GM12878 (cell line): ENCODE results near the gene PEX26. TPM values are rescaled to one million over a fixed set of nuclear protein-coding genes. Genes with fewer than 3 reads are reported as not detected.

Experiments used
- ATAC-seq: fragments of 200-7000 bp; cut with Tn5 transposase; 3 replicates; pipeline ENCODE4 v1.9.1; 2020; ENCODE audit warnings: mild to moderate bottlenecking, moderate library complexity
- BruUV-seq: library from RNA; stranded (reverse); fragments of 400-500 nt; replicated peaks from 2 replicates; lab custom pipeline; 2021; lab: Mats Ljungman, UMichigan
- CTCF ChIA-PET: fragments of 300-600 bp; sonication (Branson Sonifier 250); formaldehyde crosslinking; extraction: SDS; loops from one replicate; lab custom pipeline; 2021; ENCODE audit warnings: inconsistent platforms; lab: Yijun Ruan, JAX
- POLR2A ChIA-PET: fragments of 350-600 bp; formaldehyde crosslinking; extraction: SDS; loops from one replicate; lab custom pipeline; 2021; ENCODE audit warnings: inconsistent platforms; lab: Charles Lee
- RAD21 ChIA-PET: fragments of 300-600 bp; sonication (Branson Sonifier 250); formaldehyde crosslinking; loops from one replicate; lab custom pipeline; 2023; ENCODE audit warnings: antibody characterized with exemption; ENCODE audit not compliant: unreplicated experiment; lab: Charles Lee
- SMC1A ChIA-PET: fragments of 300-600 bp; sonication (Branson Sonifier 250); formaldehyde crosslinking; loops from one replicate; lab custom pipeline; 2023; ENCODE audit not compliant: unreplicated experiment, uncharacterized antibody; lab: Charles Lee
- DNase-seq: peaks from one replicate; pipeline ENCODE4 v3.0.0-alpha.2; 2011; ENCODE audit warnings: low read depth, low spot score
- FAIRE-seq: peaks from 3 replicates; lab custom pipeline; 2011; peaks lifted over from hg19 to GRCh38; lab: Jason Lieb, UNC
- H2AFZ ChIP-seq: 2 replicates; pipeline ENCODE4 v1.6.0; 2011; ENCODE audit warnings: low read depth, low read length, control low read depth; ENCODE audit not compliant: control insufficient read depth
- H3K27ac ChIP-seq: 2 replicates; pipeline ENCODE4 v1.5.1; 2011; ENCODE audit warnings: control low read depth; ENCODE audit not compliant: control insufficient read depth, insufficient read depth
- H3K27me3 ChIP-seq, 2 experiments: replicated peaks in 1 of 2; 2 replicates each; pipeline versions ENCODE4 v1.6.0 to v1.6.1; 2011; ENCODE audit warnings: low read length in 1 of 2; ENCODE audit not compliant: control insufficient read depth in 2 of 2, insufficient read depth in 2 of 2
- H3K36me3 ChIP-seq, 2 experiments: 2 replicates each; pipeline ENCODE4 v1.5.1; 2011; ENCODE audit warnings: low read length in 1 of 2; ENCODE audit not compliant: control insufficient read depth in 2 of 2, insufficient read depth in 2 of 2
- H3K4me1 ChIP-seq: 2 replicates; pipeline ENCODE4 v1.6.1; 2011; ENCODE audit warnings: mild to moderate bottlenecking, low read length, moderate library complexity, mixed read lengths; ENCODE audit not compliant: control insufficient read depth, insufficient read depth
- H3K4me2 ChIP-seq: 2 replicates; pipeline ENCODE4 v1.6.0; 2011; ENCODE audit warnings: control low read depth; ENCODE audit not compliant: control insufficient read depth, insufficient read depth
- H3K4me3 ChIP-seq: fragments of 200-600 bp; sonication (generic); 2 replicates; pipeline ENCODE4 v1.5.1; 2016
- H3K79me2 ChIP-seq: 2 replicates; pipeline ENCODE4 v1.6.0; 2011; ENCODE audit warnings: low read length; ENCODE audit not compliant: control insufficient read depth, insufficient read depth
- H3K9ac ChIP-seq: 2 replicates; pipeline ENCODE4 v1.8.0; 2011; ENCODE audit warnings: low read length, control low read depth, mixed read lengths; ENCODE audit not compliant: control insufficient read depth, insufficient read depth
- H3K9me3 ChIP-seq: replicated peaks from 3 replicates; pipeline ENCODE4 v1.5.1; 2011; ENCODE audit warnings: mild to moderate bottlenecking, low read length; ENCODE audit not compliant: control insufficient read depth, insufficient read depth
- H4K20me1 ChIP-seq: 2 replicates; pipeline ENCODE4 v1.6.0; 2011; ENCODE audit not compliant: control insufficient read depth, insufficient read depth
- ATF3 ChIP-seq: IDR thresholded peaks from 2 replicates; pipeline ENCODE4 v1.6.1; 2011; ENCODE audit warnings: low read depth, mild to moderate bottlenecking, low read length, moderate library complexity, borderline replicate concordance; ENCODE audit errors: extremely low read depth
- CREM ChIP-seq: IDR thresholded peaks from 2 replicates; pipeline ENCODE4 v1.6.1; 2014; ENCODE audit warnings: antibody characterized with exemption, low read depth
- E2F4 ChIP-seq: IDR thresholded peaks from 2 replicates; pipeline ENCODE4 v1.6.1; 2012; ENCODE audit warnings: low read depth, low read length, improper control_type of control experiment
- MEF2A ChIP-seq: IDR thresholded peaks from 2 replicates; pipeline ENCODE4 v1.6.1; 2011; ENCODE audit warnings: low read depth, mild to moderate bottlenecking, low read length, moderate library complexity; ENCODE audit not compliant: insufficient read depth
- ZNF274 ChIP-seq: IDR thresholded peaks from one replicate; pipeline ENCODE4 v1.8.0; 2011; ENCODE audit not compliant: insufficient read length, insufficient read depth
- WGBS: methylation state at CpG from one replicate; pipeline ENCODE4 v1.1.6; 2016; ENCODE audit warnings: low lambda C conversion rate; ENCODE audit not compliant: insufficient replicate concordance, insufficient coverage; ENCODE audit errors: missing lambda C conversion rate; 5-methylcytosine and 5-hydroxymethylcytosine counted together
- in situ Hi-C: fragments of 300-500 bp; cut with MboI; formaldehyde crosslinking; loops from 9 replicates; pipeline ENCODE4 v1.14.3; 2018; ENCODE audit warnings: mixed read lengths
- intact Hi-C: fragments of 100-400 bp; cut with micrococcal nuclease; formaldehyde crosslinking; loops from one replicate; pipeline ENCODE4 v1.14.2; 2022; ENCODE audit not compliant: unreplicated experiment
- polyA plus RNA-seq, 11 experiments: library from polyadenylated mRNA; depleted of rRNA in 4 of 11; unstranded in 6 of 11; stranded (reverse) in 5 of 11; fragments of >200 nt; fragmentation: Nextera tagmentation in 4 of 11; fragmentation: Illumina TruSeq in 1 of 11; extraction: Ambion mirVana in 4 of 11; extraction: Trizol in 1 of 11; gene quantifications; 1 replicate in 1 of 11; 2 replicates in 10 of 11; pipeline versions ENCODE4 v1.2.1 to v1.2.3, GENCODE V29; 2011 to 2016; ENCODE audit warnings: inconsistent platforms in 2 of 11, missing spikeins in 2 of 11, low read depth in 1 of 11
- total RNA-seq, 4 experiments: library from RNA; depleted of rRNA in 3 of 4; stranded (reverse); fragments of >200 nt in 3 of 4; fragmentation: Illumina TruSeq in 1 of 4; extraction: Trizol in 1 of 4; gene quantifications; 2 replicates each; pipeline versions ENCODE4 v1.2.1 to v1.2.3, GENCODE V29; 2013 to 2021

PEX26 gene
- total and polyA plus RNA-seq, 10 of the 15 experiments (the other 5 are each of a cell fraction or from before 2014, with no cell fraction given): 0.79 to 50.8 (median 22.4) TPM

GRCh38 chr22:18116634-18117033, 38.8 kb downstream of the PEX26 start:
- H3K4me2 ChIP-seq: no peak overlapping the region
- peaks cover 17% of the 10 kb centered on the region for H3K4me1 ChIP-seq
- in situ Hi-C loops (no loop called here), intact Hi-C loops (no loop called here)
- ChIA-PET CTCF (interaction anchor here (0.7 to 2.0 kb wide), 2 partner anchors 29 to 129 kb away, joined by 3 to 6 read pairs; no protein-coding TSS in a partner anchor), POLR2A (no interaction called here), SMC1A (interaction anchor here (1.4 kb wide), 1 partner anchor 11 kb away, joined by 5 read pairs; no protein-coding TSS in a partner anchor), RAD21 (no interaction called here)
- no peak for ATAC-seq
- FAIRE-seq: no peak
- peaks cover 14% of the 10 kb centered on the region for H3K79me2 ChIP-seq
- H3K27me3 ChIP-seq: no peaks in the 10 kb centered on the region
- no peak overlapping the region for H3K4me3 ChIP-seq
- TF ChIP-seq MEF2A (no peak), ATF3 (no peak), E2F4 (no peak), CREM (no peak), ZNF274 (no peak)
- H4K20me1 ChIP-seq: no peaks in the 10 kb centered on the region
- no peak for DNase-seq
- H3K27ac ChIP-seq: no peak overlapping the region
- WGBS: 83% methylated on average over 15 of the region's 15 CpGs
- no peak overlapping the region for H3K9ac ChIP-seq
- H2AFZ ChIP-seq: no peak overlapping the region
- no TSS peak for BruUV-seq
- no peaks in the 10 kb centered on the region; the same call in 2 of the 3 replicates for H3K9me3 ChIP-seq
- peaks cover 0 to 2% of the 10 kb centered on the region in 2 experiments; a peak in 1 of 4 replicates for H3K36me3 ChIP-seq
